Measurements from ENCODE around the gene OTOGL.

GRCh38 chr12:80401191-80401590, 301.9 kb downstream of the OTOGL start:
- TF ChIP-seq, protein P1, sequence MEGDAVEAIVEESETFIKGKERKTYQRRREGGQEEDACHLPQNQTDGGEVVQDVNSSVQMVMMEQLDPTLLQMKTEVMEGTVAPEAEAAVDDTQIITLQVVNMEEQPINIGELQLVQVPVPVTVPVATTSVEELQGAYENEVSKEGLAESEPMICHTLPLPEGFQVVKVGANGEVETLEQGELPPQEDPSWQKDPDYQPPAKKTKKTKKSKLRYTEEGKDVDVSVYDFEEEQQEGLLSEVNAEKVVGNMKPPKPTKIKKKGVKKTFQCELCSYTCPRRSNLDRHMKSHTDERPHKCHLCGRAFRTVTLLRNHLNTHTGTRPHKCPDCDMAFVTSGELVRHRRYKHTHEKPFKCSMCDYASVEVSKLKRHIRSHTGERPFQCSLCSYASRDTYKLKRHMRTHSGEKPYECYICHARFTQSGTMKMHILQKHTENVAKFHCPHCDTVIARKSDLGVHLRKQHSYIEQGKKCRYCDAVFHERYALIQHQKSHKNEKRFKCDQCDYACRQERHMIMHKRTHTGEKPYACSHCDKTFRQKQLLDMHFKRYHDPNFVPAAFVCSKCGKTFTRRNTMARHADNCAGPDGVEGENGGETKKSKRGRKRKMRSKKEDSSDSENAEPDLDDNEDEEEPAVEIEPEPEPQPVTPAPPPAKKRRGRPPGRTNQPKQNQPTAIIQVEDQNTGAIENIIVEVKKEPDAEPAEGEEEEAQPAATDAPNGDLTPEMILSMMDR (IDR thresholded peaks at IDR 0.05): no peak
- TF ChIP-seq POLR2A (IDR thresholded peaks at IDR 0.05): no peak
